Measurements from ENCODE around the gene NFIA. TPM values are rescaled to one million over a fixed set of nuclear protein-coding genes. Genes with fewer than 3 reads are reported as not detected.

Gene NFIA
- total RNA-seq, 1 experiment from 2014 or later: 23.9 TPM

DNA sequence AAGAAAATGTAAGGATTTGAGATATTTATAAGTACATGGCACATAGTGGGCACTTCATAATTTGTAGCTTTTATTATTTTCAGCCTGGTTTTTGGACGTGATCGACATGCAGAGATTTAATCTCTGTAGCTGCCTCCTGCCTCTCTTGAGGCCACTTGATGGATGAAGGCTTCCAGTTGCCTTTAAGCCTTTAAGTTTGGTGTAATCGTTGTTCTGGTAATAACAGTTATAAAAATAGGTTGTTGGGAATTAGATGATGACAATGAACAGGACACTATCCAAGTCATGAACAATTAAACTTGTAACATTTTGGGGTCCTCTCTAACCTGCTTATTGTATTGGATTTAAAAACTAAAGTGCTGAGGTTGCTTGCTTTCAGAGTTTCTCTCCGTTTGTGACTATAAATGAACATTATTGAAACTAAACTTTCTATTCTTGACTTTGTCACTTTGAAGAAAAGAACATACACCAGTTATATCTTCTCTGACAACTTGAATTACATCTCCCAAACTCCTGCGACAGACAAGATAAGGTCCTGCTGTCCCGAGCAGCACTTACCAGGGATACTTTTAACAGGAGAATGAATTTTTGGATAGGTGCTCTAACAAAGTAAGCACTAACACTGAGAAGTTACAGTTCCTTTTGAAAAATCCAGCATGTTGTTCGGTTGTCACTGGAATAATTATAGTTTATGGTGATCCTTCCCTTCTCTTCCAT is 295.0 kb downstream of the NFIA start:
- no peaks in the 10 kb centered on the region for H3K36me3 ChIP-seq
- no peaks in the 10 kb centered on the region for H3K27me3 ChIP-seq
- no peak overlapping the region for H3K4me3 ChIP-seq
- DNase-seq: no peak
- H3K9me3 ChIP-seq (replicated peaks): no peaks in the 10 kb centered on the region
- no peak overlapping the region for H3K27ac ChIP-seq
- no peaks in the 10 kb centered on the region for H3K4me1 ChIP-seq

DNA sequence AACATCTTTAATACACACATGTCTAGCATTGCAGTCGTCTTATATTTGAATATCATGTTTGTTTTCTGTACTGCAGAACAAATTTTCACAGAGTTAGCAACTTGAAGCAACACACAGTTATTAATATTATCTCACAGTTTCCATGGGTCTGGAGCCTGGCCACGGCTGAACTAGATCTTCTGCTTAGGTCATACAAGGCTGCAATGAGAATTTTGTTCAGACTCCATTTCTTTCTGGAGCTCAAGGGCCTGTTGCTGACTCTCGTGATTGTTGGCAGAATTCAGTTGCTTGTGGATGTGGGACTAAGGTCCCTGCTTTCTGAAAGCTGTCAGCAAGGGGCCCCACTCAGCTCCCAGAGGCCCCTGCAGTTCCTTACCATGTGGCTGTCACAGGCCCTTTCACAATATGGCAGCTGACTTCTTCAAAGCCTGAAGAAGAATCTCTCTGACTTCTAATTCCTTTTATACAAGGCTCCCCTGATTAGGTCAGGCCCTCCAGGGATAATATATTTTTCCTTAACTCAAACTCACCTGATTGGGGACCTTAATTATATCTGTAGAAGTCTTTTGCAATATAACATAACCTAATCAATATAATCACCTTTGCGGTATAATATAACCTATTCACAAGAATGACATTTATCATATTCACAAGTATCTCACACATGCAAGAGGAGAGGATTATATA is 296.3 kb downstream of the NFIA start:
- Histone ChIP-seq H3K9me3 (replicated peaks) (no peaks in the 10 kb centered on the region), H3K27me3 (no peaks in the 10 kb centered on the region), H3K4me3 (no peak overlapping the region), H3K4me1 (no peaks in the 10 kb centered on the region), H3K36me3 (no peaks in the 10 kb centered on the region; the same call in 1 of the 2 replicates), H3K27ac (no peak overlapping the region)
- no peak for DNase-seq

DNA sequence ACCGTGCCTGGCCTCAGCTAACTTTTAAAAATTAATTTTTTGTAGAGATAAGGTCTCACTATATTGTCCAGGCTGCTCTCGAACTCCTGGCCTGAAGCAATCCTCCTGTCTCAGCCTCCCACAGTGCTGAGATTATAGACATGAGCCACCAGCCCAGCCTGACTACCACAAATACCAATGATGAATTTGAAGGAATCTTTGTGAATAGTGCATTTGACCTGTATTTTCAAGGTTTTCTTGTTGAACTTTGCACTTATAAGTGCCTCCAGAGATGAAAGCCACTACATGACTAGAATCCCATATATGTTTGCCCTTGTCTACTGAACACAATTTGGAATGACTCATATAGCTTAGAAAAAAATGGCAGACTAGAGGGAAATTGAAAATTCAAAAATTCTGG is 297.3 kb downstream of the NFIA start:
- H3K27ac ChIP-seq: no peak overlapping the region
- DNase-seq: no peak
- no peaks in the 10 kb centered on the region; the same call in 1 of the 2 replicates for H3K36me3 ChIP-seq
- no peaks in the 10 kb centered on the region for H3K9me3 ChIP-seq (replicated peaks)
- no peak overlapping the region for H3K4me3 ChIP-seq
- H3K27me3 ChIP-seq: no peaks in the 10 kb centered on the region
- no peaks in the 10 kb centered on the region for H3K4me1 ChIP-seq

DNA sequence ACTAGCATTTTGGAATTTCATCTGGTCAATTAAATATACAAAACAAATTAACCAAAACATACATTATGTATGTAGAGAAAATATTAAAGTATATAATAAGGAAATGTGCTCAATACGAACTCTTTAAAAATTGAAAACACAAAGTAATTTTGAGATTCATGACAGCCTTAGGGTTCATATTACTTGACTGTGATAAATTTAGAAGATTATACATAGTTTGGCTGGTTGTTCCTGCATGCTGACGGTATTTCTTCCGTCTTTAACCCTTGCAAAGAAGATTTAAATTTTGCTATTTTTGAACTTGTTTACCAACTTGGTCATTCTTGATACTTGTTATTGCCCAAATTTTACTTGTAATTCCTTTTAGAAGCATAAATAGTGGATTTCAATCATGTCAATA is 298.2 kb downstream of the NFIA start:
- H3K36me3 ChIP-seq: peaks cover 2% of the 10 kb centered on the region; the same call in 1 of the 2 replicates
- H3K4me1 ChIP-seq: no peaks in the 10 kb centered on the region
- no peaks in the 10 kb centered on the region for H3K27me3 ChIP-seq

DNA sequence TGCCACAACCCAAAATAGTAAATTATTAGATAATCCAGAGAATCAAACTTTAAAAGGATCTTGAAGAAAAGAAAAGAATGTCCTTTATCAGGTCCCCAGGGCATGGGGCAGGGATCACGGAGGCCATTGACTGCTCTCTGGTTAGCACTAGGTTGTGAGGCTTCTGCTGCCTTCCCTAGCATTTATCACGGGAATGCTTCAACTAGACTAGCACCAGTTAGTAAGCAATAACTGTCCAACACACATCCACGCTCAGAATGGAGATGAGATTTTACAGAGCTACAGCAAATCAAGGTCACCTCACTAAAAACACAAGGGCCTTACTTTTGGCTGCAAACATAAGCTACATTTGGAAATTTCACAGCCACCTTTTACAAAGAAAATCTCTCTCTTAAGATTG is 304.0 kb downstream of the NFIA start:
- Histone ChIP-seq H3K4me1 (no peaks in the 10 kb centered on the region), H3K9me3 (replicated peaks) (peaks cover 8% of the 10 kb centered on the region; the same call in 1 of the 2 replicates), H3K36me3 (peaks cover 15% of the 10 kb centered on the region), H3K27me3 (no peaks in the 10 kb centered on the region), H3K4me3 (no peak overlapping the region), H3K27ac (no peak overlapping the region)
- no peak for DNase-seq

More for the DNA sequence above, 298.2 kb downstream of the NFIA start:
- Histone ChIP-seq H3K9me3 (replicated peaks) (no peaks in the 10 kb centered on the region), H3K27ac (no peak overlapping the region), H3K4me3 (no peak overlapping the region)
- no peak for DNase-seq

DNA sequence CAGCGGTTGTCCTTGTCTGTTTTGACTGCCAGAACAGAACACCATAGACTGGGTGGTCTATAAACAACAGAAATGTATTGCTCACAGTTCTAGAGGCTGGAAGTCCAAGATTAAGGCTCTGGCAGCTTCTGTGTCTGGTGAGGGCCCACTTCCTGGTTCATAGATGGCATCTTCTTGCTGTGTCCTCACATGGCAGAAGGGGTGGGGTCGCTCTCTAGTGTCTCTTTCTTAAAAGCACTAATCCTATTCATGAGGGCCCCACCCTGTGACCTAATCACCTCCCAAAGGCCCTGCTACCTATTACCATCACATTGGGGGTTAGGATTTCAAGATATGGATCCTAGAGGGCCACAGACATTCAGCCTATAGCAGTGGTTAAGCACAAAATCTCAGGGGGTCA is 304.4 kb downstream of the NFIA start:
- H3K4me3 ChIP-seq: no peak overlapping the region
- no peak overlapping the region for H3K27ac ChIP-seq
- H3K9me3 ChIP-seq (replicated peaks): peaks cover 8% of the 10 kb centered on the region; the same call in 1 of the 2 replicates

DNA sequence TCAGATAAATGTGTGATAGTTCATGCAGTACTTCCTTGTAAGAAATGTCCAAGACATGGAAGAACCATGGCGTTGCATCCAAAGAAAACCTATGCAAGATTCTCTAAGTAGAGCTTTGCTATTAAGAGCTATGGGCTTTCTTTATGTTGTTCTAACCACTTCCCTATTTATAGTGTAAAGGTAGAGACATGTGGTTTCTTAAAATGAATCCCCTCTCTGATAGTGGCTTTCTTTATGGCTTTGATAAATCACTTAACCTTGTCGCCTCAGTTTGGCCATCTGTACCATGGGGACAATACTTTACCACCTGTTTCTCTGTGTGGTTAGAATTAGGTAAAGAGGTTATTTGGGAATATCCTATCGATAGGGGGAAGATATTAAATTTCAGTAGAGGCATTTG is 305.5 kb downstream of the NFIA start:
- Histone ChIP-seq H3K36me3 (peaks cover 15% of the 10 kb centered on the region), H3K9me3 (replicated peaks) (peaks cover 8% of the 10 kb centered on the region; the same call in 1 of the 2 replicates), H3K4me1 (peaks cover 14% of the 10 kb centered on the region; the same call in 1 of the 2 replicates), H3K4me3 (no peak overlapping the region), H3K27ac (no peak overlapping the region), H3K27me3 (no peaks in the 10 kb centered on the region)
- no peak for DNase-seq

More for the DNA sequence above, 304.4 kb downstream of the NFIA start:
- Histone ChIP-seq H3K36me3 (peaks cover 15% of the 10 kb centered on the region), H3K4me1 (peaks cover 3% of the 10 kb centered on the region; the same call in 1 of the 2 replicates), H3K27me3 (no peaks in the 10 kb centered on the region)
- no peak for DNase-seq

DNA sequence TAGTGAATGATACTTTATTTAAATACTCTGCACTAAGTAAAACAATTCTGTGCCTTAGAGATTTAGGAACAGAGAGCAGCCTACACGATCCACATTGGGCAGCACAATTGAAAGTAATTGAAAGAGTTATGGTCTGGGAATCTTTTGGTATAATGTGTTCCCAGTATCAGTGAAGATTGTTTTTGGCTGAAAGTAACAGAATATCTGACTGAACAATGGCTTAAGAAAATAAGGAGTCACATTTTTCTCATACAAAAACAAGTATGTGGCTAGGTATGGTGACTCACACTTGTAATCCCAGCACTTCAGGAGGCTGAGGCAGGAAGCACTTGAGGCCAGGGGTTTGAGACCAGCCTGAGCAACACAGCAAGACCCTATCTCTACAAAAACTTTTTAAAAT is 306.2 kb downstream of the NFIA start:
- no peak for DNase-seq
- peaks cover 8% of the 10 kb centered on the region; the same call in 1 of the 2 replicates for H3K9me3 ChIP-seq (replicated peaks)
- no peaks in the 10 kb centered on the region for H3K27me3 ChIP-seq
- peaks cover 15% of the 10 kb centered on the region; the same call in 1 of the 2 replicates for H3K4me1 ChIP-seq
- peaks cover 15% of the 10 kb centered on the region for H3K36me3 ChIP-seq
- H3K27ac ChIP-seq: no peak overlapping the region
- H3K4me3 ChIP-seq: no peak overlapping the region

DNA sequence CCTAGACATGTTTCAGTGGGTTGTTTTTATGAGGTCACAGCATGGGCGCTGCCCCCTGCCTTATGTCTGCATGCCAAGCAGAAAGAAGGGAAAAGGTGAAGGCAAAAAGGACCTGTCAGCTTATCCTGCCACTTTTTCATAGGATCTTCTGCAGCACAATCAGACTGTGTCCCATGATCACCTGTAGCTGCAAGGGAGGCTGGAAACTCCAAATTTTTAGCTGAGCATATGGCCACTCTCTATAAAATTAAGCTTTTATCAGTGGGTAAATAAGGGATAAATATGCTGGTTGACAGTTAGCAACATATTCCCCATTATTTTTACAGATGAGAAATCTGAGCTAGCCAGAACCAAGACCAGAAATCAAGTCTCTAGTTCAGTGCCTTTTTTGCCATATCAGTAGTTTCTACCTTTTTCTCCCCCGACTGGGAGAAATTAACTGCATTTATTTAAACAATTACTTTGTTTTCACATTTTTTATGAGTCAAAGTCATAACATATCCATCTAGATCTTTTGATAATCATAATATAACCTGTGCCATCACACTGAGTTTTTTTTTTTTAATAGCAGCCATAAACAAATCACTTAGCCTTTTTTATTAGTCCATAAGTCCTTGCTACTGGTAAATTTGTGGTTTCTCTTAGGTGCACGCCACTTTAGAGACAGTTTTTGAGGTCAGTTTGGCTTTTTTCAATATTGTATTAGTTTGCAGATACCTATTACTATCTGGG is 307.0 kb downstream of the NFIA start:
- Histone ChIP-seq H3K4me1 (peaks cover 15% of the 10 kb centered on the region; the same call in 1 of the 2 replicates), H3K36me3 (peaks cover 15% of the 10 kb centered on the region), H3K4me3 (no peak overlapping the region), H3K27ac (no peak overlapping the region), H3K9me3 (replicated peaks) (peaks cover 8% of the 10 kb centered on the region; the same call in 1 of the 2 replicates), H3K27me3 (no peaks in the 10 kb centered on the region)
- DNase-seq: no peak

DNA sequence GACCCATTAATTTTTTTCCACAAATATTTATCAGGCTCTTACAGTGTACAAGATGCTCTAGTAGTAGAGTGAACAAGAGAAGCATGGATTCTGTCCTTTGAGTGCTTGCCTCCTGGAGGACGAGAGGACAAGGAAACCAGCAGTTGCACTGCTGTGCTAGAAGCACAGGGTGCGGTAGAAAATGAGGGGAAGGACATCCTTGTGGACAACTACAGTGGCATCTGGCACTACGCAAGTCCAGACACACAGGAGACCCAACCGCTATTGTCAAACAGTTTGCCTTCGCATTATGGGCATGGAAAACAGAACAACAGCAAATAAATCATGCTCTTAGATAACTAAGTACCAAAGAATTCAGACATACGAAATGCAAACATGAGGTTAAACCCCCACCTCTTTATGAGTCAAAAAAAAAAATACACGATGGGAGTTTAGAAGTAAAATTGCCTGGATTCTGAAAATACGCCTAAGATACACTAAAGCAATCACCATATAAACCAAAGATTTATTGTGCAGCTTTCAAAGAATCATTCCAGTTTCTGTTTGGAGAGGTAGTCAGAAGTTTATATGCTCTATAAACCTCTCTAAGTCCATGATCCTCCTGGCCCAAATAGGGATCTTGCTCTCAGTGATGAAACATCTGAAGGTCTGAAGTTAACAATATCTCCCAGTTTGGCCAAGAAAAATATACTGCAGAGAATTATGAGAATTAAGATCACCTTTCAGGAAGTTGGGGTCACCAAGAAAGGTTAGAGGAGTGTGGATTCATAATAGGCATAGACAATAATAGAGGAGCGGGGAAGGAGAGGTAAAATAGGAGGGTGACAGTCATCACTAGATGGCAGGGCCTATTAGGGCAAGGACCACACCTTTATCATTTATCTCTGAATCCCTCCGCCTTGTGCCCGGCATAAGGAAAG is 307.8 kb downstream of the NFIA start:
- H3K27ac ChIP-seq: no peak overlapping the region
- H3K4me1 ChIP-seq: peaks cover 18% of the 10 kb centered on the region; the same call in 1 of the 2 replicates
- peaks cover 8% of the 10 kb centered on the region; the same call in 1 of the 2 replicates for H3K9me3 ChIP-seq (replicated peaks)
- no peak overlapping the region for H3K4me3 ChIP-seq
- no peak for DNase-seq
- peaks cover 15% of the 10 kb centered on the region for H3K36me3 ChIP-seq
- no peaks in the 10 kb centered on the region for H3K27me3 ChIP-seq

DNA sequence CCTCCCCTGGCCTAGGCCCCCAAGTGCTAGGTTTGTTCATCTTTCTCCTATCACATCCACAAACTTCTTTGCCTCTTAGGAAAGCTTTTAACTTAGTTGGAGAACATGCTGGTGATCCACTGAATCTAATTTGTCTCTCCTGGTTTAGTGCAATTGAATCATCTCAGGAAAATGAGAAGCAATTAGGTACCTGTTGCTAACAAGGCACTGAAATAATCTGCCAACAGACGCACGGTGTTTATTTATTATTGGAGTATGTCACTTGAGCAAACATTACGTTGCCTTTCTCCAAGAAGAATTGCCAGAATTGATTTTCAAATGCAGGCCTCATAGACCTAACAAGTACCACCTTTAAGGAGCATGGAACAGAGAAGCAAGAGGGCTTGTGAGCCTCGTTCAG is 309.4 kb downstream of the NFIA start:
- peak overlapping the region; percentile 35; the same call in 1 of the 2 replicates for H3K27ac ChIP-seq
- no peak for DNase-seq
- no peaks in the 10 kb centered on the region for H3K27me3 ChIP-seq
- H3K36me3 ChIP-seq: peaks cover 9% of the 10 kb centered on the region
- no peak overlapping the region for H3K4me3 ChIP-seq
- peaks cover 8% of the 10 kb centered on the region; the same call in 1 of the 2 replicates for H3K9me3 ChIP-seq (replicated peaks)
- H3K4me1 ChIP-seq: peaks cover 26% of the 10 kb centered on the region

DNA sequence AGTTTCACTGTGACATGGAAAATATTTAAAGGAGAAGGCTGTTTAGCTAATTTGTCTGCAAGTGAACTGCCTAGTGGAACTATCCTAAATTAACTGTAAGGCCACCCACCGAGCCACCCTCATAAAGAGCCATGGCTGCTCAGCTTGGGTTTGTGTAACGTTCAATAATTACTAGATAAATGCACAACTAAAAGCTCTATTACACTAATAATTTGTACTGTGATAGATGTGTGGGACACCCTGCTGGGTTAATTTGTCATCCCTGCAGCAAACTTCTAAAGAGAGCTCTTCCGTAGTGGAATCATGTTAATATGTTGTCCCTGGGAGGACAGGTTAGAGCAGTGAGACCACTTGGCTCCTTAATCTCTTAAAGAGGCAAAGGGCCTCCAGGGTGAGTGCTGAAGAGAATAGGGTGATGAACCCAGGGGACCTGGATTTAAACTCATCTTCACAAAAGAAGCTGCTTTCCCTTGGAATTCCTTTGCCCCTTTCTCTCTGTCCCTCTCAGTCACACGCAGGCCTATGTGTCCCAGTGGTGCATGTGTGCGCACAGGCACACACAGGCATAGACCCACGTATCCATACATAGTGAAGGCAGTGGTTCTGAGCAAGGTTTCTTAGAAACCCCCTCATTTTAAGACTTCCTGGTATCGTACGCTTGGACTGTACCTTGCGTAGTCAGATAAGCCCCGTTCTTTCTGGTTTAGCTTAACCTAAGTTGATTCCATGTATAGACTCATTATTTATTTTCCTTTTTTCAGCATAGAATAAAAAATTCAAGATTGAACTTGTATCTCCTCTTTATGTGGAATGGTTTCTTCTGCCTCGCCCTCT is 310.3 kb downstream of the NFIA start:
- Histone ChIP-seq H3K4me1 (peaks cover 26% of the 10 kb centered on the region), H3K36me3 (peaks cover 8% of the 10 kb centered on the region), H3K27me3 (no peaks in the 10 kb centered on the region), H3K27ac (peak overlapping the region; percentile 35; the same call in 1 of the 2 replicates), H3K9me3 (replicated peaks) (peaks cover 8% of the 10 kb centered on the region; the same call in 1 of the 2 replicates), H3K4me3 (no peak overlapping the region)
- DNase-seq: peak in 1 of 2 experiments; percentile 35

DNA sequence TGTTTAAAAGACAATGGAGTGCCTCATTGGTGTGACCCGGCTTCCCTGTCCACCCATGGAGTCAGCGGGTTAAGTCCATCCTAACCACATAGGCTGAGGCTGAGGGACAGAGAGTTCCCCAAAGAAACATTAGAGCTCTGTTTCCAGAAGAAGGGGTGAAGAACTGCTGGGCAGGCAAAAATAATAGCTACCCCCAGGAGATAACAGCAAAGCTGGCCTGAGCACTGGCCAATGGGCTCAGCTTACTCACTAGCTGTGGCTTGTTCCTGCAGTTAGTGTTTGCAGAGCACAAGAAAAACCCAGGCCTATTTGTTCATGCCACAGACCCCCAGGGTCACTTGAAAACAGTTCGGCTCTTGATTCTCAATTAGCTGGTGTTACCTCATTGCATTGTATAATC is 311.2 kb downstream of the NFIA start:
- no peaks in the 10 kb centered on the region for H3K27me3 ChIP-seq
- H3K4me3 ChIP-seq: no peak overlapping the region
- H3K36me3 ChIP-seq: peaks cover 8% of the 10 kb centered on the region
- H3K27ac ChIP-seq: no peak overlapping the region
- no peak for DNase-seq
- H3K9me3 ChIP-seq (replicated peaks): peaks cover 6% of the 10 kb centered on the region; the same call in 1 of the 2 replicates
- H3K4me1 ChIP-seq: peaks cover 29% of the 10 kb centered on the region
